H9 (cell line): ENCODE measurements around the gene GNLY. TPM values are rescaled to one million over a fixed set of nuclear protein-coding genes. Genes with fewer than 3 reads are reported as not detected.

Experiments
- DNase-seq: peaks from one replicate; pipeline ENCODE4 v3.0.0-alpha.2; 2017
- H2AFZ ChIP-seq: one replicate; pipeline ENCODE4 v1.6.1; 2013; ENCODE audit warnings: mild to moderate bottlenecking, low read length, control low read depth, moderate library complexity
- H2AK5ac ChIP-seq: 2 replicates; pipeline ENCODE4 v1.6.1; 2013; ENCODE audit warnings: low read length, control low read depth, mixed read lengths; ENCODE audit not compliant: insufficient read length
- H2BK120ac ChIP-seq: one replicate; pipeline ENCODE4 v1.6.1; 2013; ENCODE audit warnings: low read depth, mild to moderate bottlenecking, low read length, control low read depth, inconsistent platforms; ENCODE audit not compliant: poor library complexity, severe bottlenecking
- H2BK12ac ChIP-seq: 2 replicates; pipeline ENCODE4 v1.6.1; 2013; ENCODE audit warnings: low read length, control low read depth, mixed read lengths, low read depth; ENCODE audit not compliant: insufficient read length
- H2BK15ac ChIP-seq: 2 replicates; pipeline ENCODE4 v1.6.1; 2013; ENCODE audit warnings: low read depth, low read length, control low read depth
- H2BK20ac ChIP-seq: one replicate; pipeline ENCODE4 v1.6.1; 2013; ENCODE audit warnings: low read depth, mild to moderate bottlenecking, low read length, control low read depth, inconsistent platforms; ENCODE audit not compliant: poor library complexity, severe bottlenecking
- H2BK5ac ChIP-seq: 2 replicates; pipeline ENCODE4 v1.6.1; 2013; ENCODE audit warnings: low read length, control low read depth, mixed read lengths; ENCODE audit not compliant: insufficient read length
- H3K14ac ChIP-seq: 2 replicates; pipeline ENCODE4 v1.6.1; 2013; ENCODE audit warnings: low read length, control low read depth; ENCODE audit not compliant: insufficient read depth
- H3K18ac ChIP-seq: 2 replicates; pipeline ENCODE4 v1.6.1; 2013; ENCODE audit warnings: low read depth, mild to moderate bottlenecking, mixed read lengths, low read length, control low read depth; ENCODE audit not compliant: insufficient read length
- H3K23ac ChIP-seq: 2 replicates; pipeline ENCODE4 v1.6.1; 2013; ENCODE audit warnings: low read length, control low read depth, mixed read lengths, low read depth; ENCODE audit not compliant: insufficient read length
- H3K23me2 ChIP-seq: 2 replicates; pipeline ENCODE4 v1.6.1; 2013; ENCODE audit warnings: low read depth, mild to moderate bottlenecking, mixed read lengths, low read length, control low read depth; ENCODE audit not compliant: insufficient read length, poor library complexity, severe bottlenecking
- H3K27ac ChIP-seq: 2 replicates; pipeline ENCODE4 v1.5.1; 2013; ENCODE audit warnings: low read length, control low read depth, mixed read lengths, low read depth; ENCODE audit not compliant: insufficient read length
- H3K27me3 ChIP-seq: 2 replicates; pipeline ENCODE4 v1.6.1; 2013; ENCODE audit warnings: low read length, control low read depth, inconsistent platforms; ENCODE audit not compliant: insufficient read depth
- H3K4ac ChIP-seq: 2 replicates; pipeline ENCODE4 v1.6.1; 2013; ENCODE audit warnings: low read depth, mild to moderate bottlenecking, control low read depth, inconsistent platforms, low read length, moderate library complexity
- H3K4me1 ChIP-seq: 2 replicates; pipeline ENCODE4 v1.6.1; 2013; ENCODE audit warnings: low read length, control low read depth, inconsistent platforms; ENCODE audit not compliant: insufficient read depth
- H3K4me2 ChIP-seq: 2 replicates; pipeline ENCODE4 v1.6.1; 2013; ENCODE audit warnings: low read length, control low read depth, mixed read lengths; ENCODE audit not compliant: insufficient read length, insufficient read depth
- H3K56ac ChIP-seq: 2 replicates; pipeline ENCODE4 v1.6.1; 2013; ENCODE audit warnings: low read depth, mild to moderate bottlenecking, mixed read lengths, low read length, control low read depth; ENCODE audit not compliant: insufficient read length
- H3K79me1 ChIP-seq: 2 replicates; pipeline ENCODE4 v1.6.1; 2013; ENCODE audit warnings: low read depth, mild to moderate bottlenecking, moderate library complexity, low read length, control low read depth, inconsistent platforms; ENCODE audit not compliant: insufficient read depth, poor library complexity, severe bottlenecking
- H3K79me2 ChIP-seq: 2 replicates; pipeline ENCODE4 v1.6.1; 2013; ENCODE audit warnings: low read length, control low read depth, inconsistent platforms; ENCODE audit not compliant: insufficient read depth
- H3K9ac ChIP-seq: 2 replicates; pipeline ENCODE4 v1.6.1; 2013; ENCODE audit warnings: low read length, control low read depth, mixed read lengths; ENCODE audit not compliant: insufficient read length; ENCODE audit errors: extremely low read depth
- H3K9me3 ChIP-seq: one replicate; pipeline ENCODE4 v1.6.1; 2013; ENCODE audit warnings: low read depth, low read length, inconsistent platforms; ENCODE audit not compliant: control insufficient read depth
- H3T11ph ChIP-seq: one replicate; pipeline ENCODE4 v1.6.1; 2013; ENCODE audit warnings: mild to moderate bottlenecking, low read length, control low read depth, inconsistent platforms
- H4K20me1 ChIP-seq: one replicate; pipeline ENCODE4 v1.6.1; 2013; ENCODE audit not compliant: control insufficient read depth, insufficient read length, insufficient read depth
- H4K5ac ChIP-seq: 2 replicates; pipeline ENCODE4 v1.6.1; 2013; ENCODE audit warnings: low read depth, mild to moderate bottlenecking, mixed read lengths, low read length, control low read depth; ENCODE audit not compliant: insufficient read length
- H4K8ac ChIP-seq: replicated peaks from 2 replicates; pipeline ENCODE4 v1.6.1; 2013; ENCODE audit warnings: low read length, control low read depth, mixed read lengths, low read depth; ENCODE audit not compliant: insufficient read length
- H4K91ac ChIP-seq: 2 replicates; pipeline ENCODE4 v1.6.1; 2013; ENCODE audit warnings: low read depth, mild to moderate bottlenecking, moderate library complexity, mixed read lengths, low read length, control low read depth; ENCODE audit not compliant: insufficient read length
- H3K27ac Mint-ChIP-seq, 3 experiments: 2 replicates in 2 of 3; 3 replicates in 1 of 3; pipeline ENCODE4 v1.8.0; 2020 to 2021; ENCODE audit warnings: mixed read lengths in 3 of 3, mild to moderate bottlenecking in 1 of 3, moderate library complexity in 1 of 3
- H3K27me3 Mint-ChIP-seq: 2 replicates; pipeline ENCODE4 v1.8.0; 2021; ENCODE audit warnings: low read depth, mild to moderate bottlenecking, moderate library complexity, mixed read lengths
- H3K36me3 Mint-ChIP-seq, 3 experiments: 2 replicates in 2 of 3; 3 replicates in 1 of 3; pipeline ENCODE4 v1.8.0; 2020 to 2021; ENCODE audit warnings: low read depth in 3 of 3, mixed read lengths in 3 of 3; ENCODE audit not compliant: insufficient read depth in 1 of 3
- H3K4me1 Mint-ChIP-seq, 2 experiments: 2 replicates each; pipeline ENCODE4 v1.8.0; 2020; ENCODE audit warnings: mixed read lengths in 2 of 2
- H3K4me3 Mint-ChIP-seq, 2 experiments: 2 replicates in 1 of 2; 3 replicates in 1 of 2; pipeline ENCODE4 v1.8.0; 2020 to 2021; ENCODE audit warnings: mild to moderate bottlenecking in 2 of 2, mixed read lengths in 2 of 2, moderate library complexity in 1 of 2
- H3K9me3 Mint-ChIP-seq, 2 experiments: 2 replicates in 1 of 2; 3 replicates in 1 of 2; pipeline ENCODE4 v1.8.0; 2020; ENCODE audit warnings: mild to moderate bottlenecking in 2 of 2, mixed read lengths in 2 of 2, moderate library complexity in 1 of 2
- WGBS: extraction: QIAGEN DNeasy Blood & Tissue Kit; methylation state at CpG from one replicate; pipeline ENCODE4 v1.1.7; 2013; ENCODE audit warnings: missing lambda C conversion rate, low lambda C conversion rate, mixed read lengths; ENCODE audit not compliant: insufficient read length; ENCODE audit errors: extremely low coverage; 5-methylcytosine and 5-hydroxymethylcytosine counted together
- total RNA-seq: library from RNA; stranded (reverse); gene quantifications from 2 replicates; pipeline ENCODE4 v1.2.1, GENCODE V29; 2021
- TF ChIP-seq, protein P1 (sequence below): fragments of 200-600 bp; sonication (generic); conservative IDR thresholded peaks from 3 replicates; pipeline ENCODE4 v1.8.0; 2021; ENCODE audit warnings: antibody characterized with exemption, mild to moderate bottlenecking

GNLY gene
- total RNA-seq, 1 experiment from 2014 or later: not detected

- Mint-ChIP-seq H3K9me3 (no peaks in the 10 kb centered on the region), H3K4me3 (no peak overlapping the region), H3K36me3 (peaks cover 32 to 70% (median 61%) of the 10 kb centered on the region in 3 experiments; a peak in 6 of 7 replicates), H3K27ac (no peak overlapping the region), H3K4me1 (peaks cover 4% of the 10 kb centered on the region in 2 experiments; a peak in 2 of 4 replicates), H3K27me3 (no peaks in the 10 kb centered on the region)
- Histone ChIP-seq H3K23me2 (no peaks in the 10 kb centered on the region), H3K9me3 (no peaks in the 10 kb centered on the region), H3K27ac (no peak overlapping the region), H4K20me1 (no peaks in the 10 kb centered on the region), H2BK20ac (no peak overlapping the region), H3K14ac (no peak overlapping the region), H2AK5ac (no peak overlapping the region), H2BK120ac (no peak overlapping the region), H4K8ac (no peak overlapping the region), H3K4ac (no peak overlapping the region), H4K5ac (no peak overlapping the region), H3K56ac (no peak overlapping the region), H3K23ac (no peak overlapping the region), H3K27me3 (no peaks in the 10 kb centered on the region), H3K9ac (no peak overlapping the region), H3K79me2 (no peaks in the 10 kb centered on the region), H3K79me1 (no peaks in the 10 kb centered on the region), H2BK12ac (no peak overlapping the region), H3T11ph (no peak overlapping the region), H3K4me2 (no peak overlapping the region), H3K18ac (no peak overlapping the region), H2BK15ac (no peak overlapping the region), H2AFZ (no peak overlapping the region), H2BK5ac (no peak overlapping the region), H3K4me1 (no peaks in the 10 kb centered on the region), H4K91ac (no peak overlapping the region)
- DNase-seq: no peak
- no CpG with 5 or more reads among the region's 2 CpGs for WGBS
- TF ChIP-seq, protein P1, sequence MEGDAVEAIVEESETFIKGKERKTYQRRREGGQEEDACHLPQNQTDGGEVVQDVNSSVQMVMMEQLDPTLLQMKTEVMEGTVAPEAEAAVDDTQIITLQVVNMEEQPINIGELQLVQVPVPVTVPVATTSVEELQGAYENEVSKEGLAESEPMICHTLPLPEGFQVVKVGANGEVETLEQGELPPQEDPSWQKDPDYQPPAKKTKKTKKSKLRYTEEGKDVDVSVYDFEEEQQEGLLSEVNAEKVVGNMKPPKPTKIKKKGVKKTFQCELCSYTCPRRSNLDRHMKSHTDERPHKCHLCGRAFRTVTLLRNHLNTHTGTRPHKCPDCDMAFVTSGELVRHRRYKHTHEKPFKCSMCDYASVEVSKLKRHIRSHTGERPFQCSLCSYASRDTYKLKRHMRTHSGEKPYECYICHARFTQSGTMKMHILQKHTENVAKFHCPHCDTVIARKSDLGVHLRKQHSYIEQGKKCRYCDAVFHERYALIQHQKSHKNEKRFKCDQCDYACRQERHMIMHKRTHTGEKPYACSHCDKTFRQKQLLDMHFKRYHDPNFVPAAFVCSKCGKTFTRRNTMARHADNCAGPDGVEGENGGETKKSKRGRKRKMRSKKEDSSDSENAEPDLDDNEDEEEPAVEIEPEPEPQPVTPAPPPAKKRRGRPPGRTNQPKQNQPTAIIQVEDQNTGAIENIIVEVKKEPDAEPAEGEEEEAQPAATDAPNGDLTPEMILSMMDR: no peak
Measured at GRCh38 chr2:85652056-85652455, 42.1 kb upstream of the GNLY start.
